Retina (tissue), 1 donor: ENCODE measurements around the gene STK24.

Experiments used
- DNase-seq: peaks from one replicate; pipeline ENCODE4 v3.0.0-alpha.2; 2016

The STK24 gene

GRCh38 chr13:98467263-98467985 lies 109.5 kb downstream of the STK24 start:
- no peak for DNase-seq

- no peak for DNase-seq
Measured at GRCh38 chr13:98466634-98467236, 110.2 kb downstream of the STK24 start.

- DNase-seq, result no peak
Measured at GRCh38 chr13:98462946-98463345, 114.0 kb downstream of the STK24 start.

- DNase-seq, result no peak
Measured at GRCh38 chr13:98462241-98462882, 114.5 kb downstream of the STK24 start.

GRCh38 chr13:98461486-98462240 lies 115.2 kb downstream of the STK24 start:
- DNase-seq, result no peak

GRCh38 chr13:98460516-98460915 lies 116.4 kb downstream of the STK24 start:
- no peak for DNase-seq

- no peak for DNase-seq
Measured at GRCh38 chr13:98459721-98460370, 117.1 kb downstream of the STK24 start.

- DNase-seq, result no peak
Measured at GRCh38 chr13:98459171-98459681, 117.7 kb downstream of the STK24 start.

- DNase-seq, result no peak
Measured at GRCh38 chr13:98458431-98458830, 118.5 kb downstream of the STK24 start.

GRCh38 chr13:98457053-98457452 lies 119.9 kb downstream of the STK24 start:
- DNase-seq, result no peak

- no peak for DNase-seq
Measured at GRCh38 chr13:98456413-98456845, 120.5 kb downstream of the STK24 start.

- no peak for DNase-seq
Measured at GRCh38 chr13:98454389-98454881, 122.5 kb downstream of the STK24 start.

GRCh38 chr13:98452851-98453843 lies 123.8 kb downstream of the STK24 start:
- no peak for DNase-seq

- no peak for DNase-seq
Measured at GRCh38 chr13:98451676-98452470, 125.0 kb downstream of the STK24 start.

- DNase-seq, result no peak
Measured at GRCh38 chr13:98450539-98451111, 126.3 kb downstream of the STK24 start.

GRCh38 chr13:98450026-98450425 lies 126.9 kb downstream of the STK24 start:
- no peak for DNase-seq

GRCh38 chr13:98449273-98449672 lies 127.6 kb downstream of the STK24 start:
- no peak for DNase-seq

- no peak for DNase-seq
Measured at GRCh38 chr13:98448642-98448928, 128.3 kb downstream of the STK24 start.

- DNase-seq, result peak; percentile 71
Measured at GRCh38 chr13:98447881-98448641, 128.8 kb downstream of the STK24 start.
